ENCODE data around the gene TTLL10. TPM values are rescaled to one million over a fixed set of nuclear protein-coding genes. Genes with fewer than 3 reads are reported as not detected.

The TTLL10 gene
- total RNA-seq, 1 experiment from 2014 or later: 0.68 TPM

DNA sequence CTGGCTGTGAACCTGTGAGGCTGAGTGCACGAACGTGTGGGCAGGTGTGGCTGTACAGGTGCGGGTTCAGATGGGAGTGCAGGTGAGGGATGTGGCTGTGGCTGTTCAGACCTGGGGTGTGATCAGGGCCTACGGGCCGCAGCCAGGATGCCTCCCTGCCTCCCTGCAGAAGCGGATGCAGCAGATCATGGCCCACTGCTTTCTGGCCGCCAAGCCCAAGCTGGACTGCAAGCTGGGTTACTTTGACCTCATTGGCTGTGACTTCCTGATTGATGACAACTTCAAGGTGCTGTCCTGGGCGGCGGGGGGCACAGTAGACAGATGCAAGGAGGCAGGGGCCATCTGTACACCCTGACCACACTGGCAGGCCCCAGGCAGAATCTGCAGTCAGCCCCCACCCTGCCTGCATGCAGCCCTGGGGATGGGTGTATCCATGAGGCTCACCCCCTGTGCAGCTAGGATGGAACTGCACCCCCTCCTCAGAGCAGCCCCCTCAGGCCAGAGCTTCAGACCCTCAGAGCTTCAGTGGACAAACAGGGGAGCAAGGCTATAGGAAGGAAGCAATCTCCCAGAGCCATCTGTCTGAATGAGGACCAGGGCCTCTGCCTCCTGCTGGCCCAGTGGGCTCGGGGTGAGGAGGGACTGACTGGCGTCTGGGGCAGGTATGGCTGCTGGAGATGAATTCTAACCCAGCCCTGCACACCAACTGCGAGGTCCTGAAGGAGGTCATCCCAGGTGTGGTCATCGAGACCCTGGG lies 22.9 kb downstream of the TTLL10 start:
- H3K23me2 ChIP-seq (ENCODE audit: insufficient read length, low read depth, low read length, poor library complexity, severe bottlenecking): no peaks in the 10 kb centered on the region
- no peaks in the 10 kb centered on the region for H3K4me1 ChIP-seq (ENCODE audit: insufficient read depth, low read length)
- H3K27ac Mint-ChIP-seq: no peak overlapping the region
- H2BK120ac ChIP-seq (ENCODE audit: low read depth, low read length, poor library complexity, severe bottlenecking): no peak overlapping the region
- WGBS (ENCODE audit: extremely low coverage, insufficient read length, low lambda C conversion rate): no CpG with 5 or more reads among the region's 13 CpGs
- H3K36me3 Mint-ChIP-seq (ENCODE audit: insufficient read depth in 1 of 3, low read depth in 3 of 3): peaks cover 0 to 7% (median 5%) of the 10 kb centered on the region in 3 experiments; a peak in 5 of 7 replicates
- H2AK5ac ChIP-seq (ENCODE audit: insufficient read length, low read length): no peak overlapping the region
- H3K14ac ChIP-seq (ENCODE audit: insufficient read depth, low read length): no peak overlapping the region
- peaks cover 38% of the 10 kb centered on the region for H3K27me3 Mint-ChIP-seq (ENCODE audit: low read depth)
- DNase-seq: no peak
- H2BK15ac ChIP-seq (ENCODE audit: low read depth, low read length): no peak overlapping the region
- H3K18ac ChIP-seq (ENCODE audit: insufficient read length, low read depth, low read length): no peak overlapping the region
- peaks cover 3 to 4% of the 10 kb centered on the region in 2 experiments; a peak in 3 of 4 replicates for H3K4me1 Mint-ChIP-seq
- H3K4ac ChIP-seq (ENCODE audit: low read depth, low read length): no peak overlapping the region
- H3K27me3 ChIP-seq (ENCODE audit: insufficient read depth, low read length): no peaks in the 10 kb centered on the region
- H3T11ph ChIP-seq (ENCODE audit: low read length): no peak overlapping the region
- H4K5ac ChIP-seq (ENCODE audit: insufficient read length, low read depth, low read length): no peak overlapping the region
- no peak overlapping the region for H3K23ac ChIP-seq (ENCODE audit: insufficient read length, low read depth, low read length)
- H3K4me3 Mint-ChIP-seq: no peak overlapping the region
- no peak overlapping the region for H2BK20ac ChIP-seq (ENCODE audit: low read depth, low read length, poor library complexity, severe bottlenecking)
- no peak overlapping the region for H3K27ac ChIP-seq (ENCODE audit: insufficient read length, low read depth, low read length)
- no peak overlapping the region for H3K4me2 ChIP-seq (ENCODE audit: insufficient read depth, insufficient read length, low read length)
- no peaks in the 10 kb centered on the region for H3K79me1 ChIP-seq (ENCODE audit: insufficient read depth, low read depth, low read length, poor library complexity, severe bottlenecking)
- H2AFZ ChIP-seq (ENCODE audit: low read length): no peak overlapping the region
- H4K8ac ChIP-seq (replicated peaks; ENCODE audit: insufficient read length, low read depth, low read length): no peak overlapping the region
- TF ChIP-seq, protein P1, sequence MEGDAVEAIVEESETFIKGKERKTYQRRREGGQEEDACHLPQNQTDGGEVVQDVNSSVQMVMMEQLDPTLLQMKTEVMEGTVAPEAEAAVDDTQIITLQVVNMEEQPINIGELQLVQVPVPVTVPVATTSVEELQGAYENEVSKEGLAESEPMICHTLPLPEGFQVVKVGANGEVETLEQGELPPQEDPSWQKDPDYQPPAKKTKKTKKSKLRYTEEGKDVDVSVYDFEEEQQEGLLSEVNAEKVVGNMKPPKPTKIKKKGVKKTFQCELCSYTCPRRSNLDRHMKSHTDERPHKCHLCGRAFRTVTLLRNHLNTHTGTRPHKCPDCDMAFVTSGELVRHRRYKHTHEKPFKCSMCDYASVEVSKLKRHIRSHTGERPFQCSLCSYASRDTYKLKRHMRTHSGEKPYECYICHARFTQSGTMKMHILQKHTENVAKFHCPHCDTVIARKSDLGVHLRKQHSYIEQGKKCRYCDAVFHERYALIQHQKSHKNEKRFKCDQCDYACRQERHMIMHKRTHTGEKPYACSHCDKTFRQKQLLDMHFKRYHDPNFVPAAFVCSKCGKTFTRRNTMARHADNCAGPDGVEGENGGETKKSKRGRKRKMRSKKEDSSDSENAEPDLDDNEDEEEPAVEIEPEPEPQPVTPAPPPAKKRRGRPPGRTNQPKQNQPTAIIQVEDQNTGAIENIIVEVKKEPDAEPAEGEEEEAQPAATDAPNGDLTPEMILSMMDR (conservative IDR thresholded peaks at IDR 0.05): no peak
- no peak overlapping the region for H3K56ac ChIP-seq (ENCODE audit: insufficient read length, low read depth, low read length)
- H4K20me1 ChIP-seq (ENCODE audit: control insufficient read depth, insufficient read depth, insufficient read length): no peaks in the 10 kb centered on the region
- H2BK12ac ChIP-seq (ENCODE audit: insufficient read length, low read depth, low read length): no peak overlapping the region
- H3K9ac ChIP-seq (ENCODE audit: extremely low read depth, insufficient read length, low read length): no peak overlapping the region
- no peak overlapping the region for H2BK5ac ChIP-seq (ENCODE audit: insufficient read length, low read length)
- peaks cover 22 to 33% of the 10 kb centered on the region in 2 experiments for H3K9me3 Mint-ChIP-seq
- no peaks in the 10 kb centered on the region for H3K79me2 ChIP-seq (ENCODE audit: insufficient read depth, low read length)
- H3K9me3 ChIP-seq (ENCODE audit: control insufficient read depth, low read depth, low read length): peaks cover 11% of the 10 kb centered on the region
- H4K91ac ChIP-seq (ENCODE audit: insufficient read length, low read depth, low read length): no peak overlapping the region

Measured in H9 (cell line).